HG02678 (cell line): ENCODE data around the gene MITD1.
"Not testable (repeated sequence)": the region's sequence is repeated elsewhere in the genome, so short reads cannot be mapped to it uniquely, and the experiment has no call there.

Experiments used
- ATAC-seq: cut with Tn5 transposase; IDR thresholded peaks from one replicate; pipeline ENCODE4 v1.9.1; 2021; ENCODE audit warnings: mild to moderate bottlenecking, moderate library complexity; ENCODE audit not compliant: unreplicated experiment

Gene MITD1

DNA sequence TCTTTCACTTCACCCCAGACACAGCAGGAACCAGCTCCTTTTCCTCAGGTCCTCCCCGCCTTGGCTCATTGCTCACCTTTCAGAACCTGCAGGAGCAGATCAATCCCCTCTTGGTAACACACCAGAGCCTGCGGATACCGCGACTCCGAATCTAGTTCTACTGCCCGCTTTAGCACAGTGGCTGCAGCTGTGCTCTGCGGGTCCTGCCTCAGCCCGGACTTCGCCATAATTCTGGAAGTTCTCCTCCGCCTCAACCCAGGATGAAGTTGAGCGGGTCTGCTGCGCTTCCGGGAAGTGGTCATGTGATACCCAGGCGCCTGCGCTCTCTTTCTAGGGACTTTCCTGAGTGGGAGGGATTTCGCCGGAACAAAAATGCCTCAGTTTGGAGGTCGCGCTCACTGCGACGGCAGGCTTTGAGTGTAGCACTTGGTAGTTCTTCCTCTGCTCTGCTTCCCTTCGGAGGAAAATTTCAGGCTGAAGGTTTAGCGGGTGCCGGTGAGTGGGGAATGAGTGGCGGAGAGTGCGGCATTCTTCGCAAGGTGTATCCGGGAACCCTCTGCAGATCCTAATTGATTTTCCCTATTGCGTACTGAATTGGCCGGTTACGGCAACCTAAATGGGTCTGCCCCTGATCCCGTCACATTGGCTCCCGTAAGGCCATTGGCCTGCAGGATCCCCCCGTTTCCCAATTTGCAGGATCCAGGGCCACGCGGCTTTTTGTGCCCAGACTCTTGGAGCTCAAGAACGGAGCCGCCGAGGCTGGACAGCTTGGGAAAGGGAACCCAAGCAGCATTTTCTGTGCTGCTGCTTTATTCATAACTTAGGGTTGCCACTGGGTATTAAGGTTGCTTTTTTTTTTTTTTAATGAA is at the start of gene MITD1, which contains the start of gene MRPL30:
Gene MITD1, minus strand, starts transcription at position 304 of the 869 bp plus-strand sequence. Its CDS starts 77 bp downstream, at position 227.
Gene MRPL30, plus strand, starts transcription at position 430 of the 869 bp plus-strand sequence. CDS start 5,020 bp downstream, outside the sequence.
- peak; percentile 93 for ATAC-seq

GRCh38 chr2:99217929-99218501 is 37.2 kb upstream of the MITD1 start:
- no peak for ATAC-seq

DNA sequence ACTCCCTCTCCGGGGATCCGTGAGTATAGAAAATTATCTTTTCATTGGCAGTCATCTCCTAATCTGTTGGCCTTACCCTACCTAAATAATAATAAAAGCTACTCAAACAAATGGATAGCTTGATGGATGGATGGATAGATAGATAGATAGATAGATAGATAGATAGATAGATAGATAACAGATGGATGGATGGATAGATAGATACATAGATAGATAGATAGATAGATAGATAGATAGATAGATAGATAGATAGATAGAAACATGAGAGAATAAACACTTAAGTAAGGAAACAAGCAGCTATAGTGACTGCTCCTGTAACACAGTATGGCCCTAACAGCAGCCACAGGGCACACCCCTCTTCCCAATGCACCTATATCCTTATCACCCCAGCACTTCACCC is 35.2 kb upstream of the MITD1 start:
- ATAC-seq: no peak

- no peak for ATAC-seq
Measured at GRCh38 chr2:99205491-99205890, 24.6 kb upstream of the MITD1 start.

DNA sequence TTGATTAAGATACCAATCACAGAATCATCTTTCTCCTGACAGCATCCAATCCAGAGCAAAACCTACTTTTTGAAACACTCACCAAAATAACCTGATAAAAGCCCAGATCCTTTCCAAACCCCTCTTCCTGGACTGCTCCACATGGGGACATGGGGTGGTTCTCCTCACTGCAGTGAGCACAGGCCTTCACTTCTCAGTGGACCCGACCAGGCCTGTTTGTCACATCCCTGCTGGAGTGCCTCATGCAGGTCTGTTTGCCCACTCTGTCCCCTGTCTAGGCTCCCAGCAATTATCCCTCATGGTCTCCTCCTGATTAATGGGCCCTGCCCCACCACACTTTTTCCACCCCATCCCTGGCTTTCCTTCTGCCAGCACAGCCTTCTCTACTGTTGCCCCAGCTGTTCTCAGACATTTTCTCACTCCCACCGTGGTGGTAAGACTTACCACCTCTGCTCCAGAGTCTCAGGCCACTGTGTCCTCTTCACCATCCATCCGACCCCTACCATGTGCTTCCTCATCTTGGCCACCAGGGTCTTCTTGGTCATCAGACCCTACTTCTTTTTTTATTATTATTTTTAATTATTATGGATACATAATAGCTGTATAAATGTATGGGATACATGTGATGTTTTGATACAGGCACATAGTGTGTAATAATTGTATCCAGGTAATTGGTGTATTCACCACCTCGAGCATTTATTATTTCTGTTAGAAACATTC is 21.3 kb upstream of the MITD1 start:
- no peak for ATAC-seq

DNA sequence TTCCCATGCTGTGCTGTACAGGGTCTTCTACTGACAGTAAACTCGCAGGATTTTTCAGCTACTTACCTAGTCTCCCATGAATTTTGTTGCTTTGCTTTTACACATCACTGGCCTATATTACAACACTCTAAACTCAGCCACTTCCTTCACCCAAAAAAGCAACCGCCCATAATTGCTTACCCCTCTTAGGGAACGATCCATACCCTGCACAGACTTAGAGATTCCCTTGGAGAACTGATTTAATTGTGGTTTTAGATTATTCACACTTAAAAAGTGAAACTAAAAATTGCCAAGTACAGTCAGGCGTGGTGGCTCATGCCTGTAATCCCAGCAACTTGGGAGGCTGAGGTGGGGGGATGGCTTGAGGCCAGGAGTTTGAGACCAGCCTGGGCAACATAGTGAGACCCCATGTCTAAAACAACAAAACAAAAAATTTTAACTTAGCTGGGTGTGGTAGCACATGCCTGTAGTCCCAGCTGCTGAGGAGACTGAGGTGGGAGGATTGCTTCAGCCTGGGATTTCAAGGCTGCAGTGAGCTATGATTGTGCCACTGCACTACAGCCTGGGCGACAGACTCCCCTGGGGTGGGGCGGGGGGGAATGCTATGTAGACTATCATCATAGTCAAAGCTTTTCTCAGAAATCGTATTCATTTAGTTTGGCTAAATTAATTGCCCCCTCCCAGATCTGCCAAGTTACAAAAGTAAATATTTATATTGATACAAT is 19.4 kb upstream of the MITD1 start:
- no peak for ATAC-seq

DNA sequence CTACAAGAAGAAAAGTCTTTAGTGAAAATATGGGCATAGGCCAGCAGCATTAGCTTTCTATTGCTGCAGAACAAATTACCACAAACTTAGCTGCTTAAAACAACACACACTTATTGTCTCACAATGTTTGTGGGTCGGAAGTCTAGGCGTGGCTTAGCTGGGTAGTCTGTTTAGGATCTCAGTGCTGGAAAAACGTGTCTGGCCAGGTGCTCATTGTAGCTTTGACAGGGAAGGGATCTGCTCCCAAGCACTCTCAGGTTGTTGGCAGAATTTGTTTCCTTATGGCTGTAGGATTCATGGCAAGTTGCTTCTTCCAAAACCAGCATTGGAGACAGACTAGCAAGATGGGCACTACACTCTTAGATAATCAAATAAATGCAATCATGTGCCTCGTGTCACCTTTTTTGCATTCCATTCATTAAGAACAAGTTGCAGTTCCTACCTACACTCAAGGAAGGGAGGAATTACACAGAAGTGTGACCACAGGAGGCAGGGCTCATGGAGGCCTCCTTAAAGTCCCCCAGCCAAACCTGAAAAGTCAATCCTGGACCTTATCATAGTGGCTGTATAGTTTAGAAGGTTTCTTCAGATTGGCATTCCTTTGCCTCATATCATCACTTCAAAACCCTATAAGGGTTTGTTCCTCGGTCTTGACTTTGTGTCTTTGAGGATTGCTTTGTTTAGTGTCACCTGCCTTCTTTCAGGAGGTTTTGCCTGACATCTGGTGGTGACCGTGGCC is 17.4 kb upstream of the MITD1 start:
- ATAC-seq: no peak

DNA sequence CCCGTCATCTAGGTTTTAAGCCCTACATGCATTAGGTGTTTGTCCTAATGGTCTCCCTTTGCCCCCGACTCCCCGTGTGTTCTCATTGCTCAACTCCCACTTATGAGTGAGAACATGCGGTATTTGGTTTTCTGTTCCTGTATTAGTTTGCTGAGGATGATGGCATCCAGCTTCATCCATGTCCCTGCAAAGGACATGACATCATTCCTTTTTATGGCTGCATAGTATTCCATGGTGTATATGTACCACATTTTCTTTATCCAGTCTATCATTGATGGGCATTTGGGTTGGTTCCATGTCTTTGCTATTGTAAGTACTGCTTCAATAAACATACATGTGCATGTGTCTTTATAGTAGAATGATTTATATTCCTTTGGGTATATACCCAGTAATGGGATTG is 11.5 kb upstream of the MITD1 start:
- ATAC-seq: not testable (repeated sequence)

DNA sequence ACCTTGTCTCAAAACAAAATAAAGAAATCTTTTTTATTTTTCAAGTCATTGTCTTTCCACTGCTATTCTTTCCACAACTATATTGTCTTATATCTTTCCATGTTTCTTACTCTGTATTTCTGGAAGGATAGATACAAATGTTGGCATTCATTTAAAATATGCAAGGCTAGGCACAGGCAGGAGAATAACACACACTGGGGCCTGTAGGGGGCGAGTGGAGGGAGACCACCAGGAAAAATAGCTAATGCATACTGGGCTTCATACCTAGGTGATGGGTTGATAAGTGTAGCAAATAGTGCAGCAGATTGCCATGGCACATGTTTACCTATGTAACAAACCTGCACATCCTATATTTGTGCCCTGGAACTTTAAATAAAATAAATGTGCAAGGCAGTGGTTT is 9.7 kb upstream of the MITD1 start:
- ATAC-seq: no peak

DNA sequence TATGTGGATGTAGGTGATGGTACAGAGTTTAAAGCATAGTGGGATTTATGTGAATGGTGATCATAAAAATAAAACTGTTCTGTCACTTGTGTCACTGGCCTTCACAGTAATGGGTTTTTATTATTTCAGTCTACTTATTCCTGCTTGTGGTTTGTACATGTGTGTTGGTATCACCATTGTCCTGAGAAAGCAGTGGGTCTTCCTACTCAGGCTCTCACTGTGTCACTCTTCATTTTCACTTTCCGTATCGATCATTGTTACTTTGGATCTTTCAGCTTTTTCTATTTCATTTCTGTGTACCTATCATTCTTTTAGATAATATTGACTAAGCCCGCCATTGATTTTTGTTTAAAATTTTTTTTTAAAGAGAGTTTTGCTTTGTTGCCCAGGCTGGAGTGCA is 7.5 kb upstream of the MITD1 start:
- no peak for ATAC-seq

DNA sequence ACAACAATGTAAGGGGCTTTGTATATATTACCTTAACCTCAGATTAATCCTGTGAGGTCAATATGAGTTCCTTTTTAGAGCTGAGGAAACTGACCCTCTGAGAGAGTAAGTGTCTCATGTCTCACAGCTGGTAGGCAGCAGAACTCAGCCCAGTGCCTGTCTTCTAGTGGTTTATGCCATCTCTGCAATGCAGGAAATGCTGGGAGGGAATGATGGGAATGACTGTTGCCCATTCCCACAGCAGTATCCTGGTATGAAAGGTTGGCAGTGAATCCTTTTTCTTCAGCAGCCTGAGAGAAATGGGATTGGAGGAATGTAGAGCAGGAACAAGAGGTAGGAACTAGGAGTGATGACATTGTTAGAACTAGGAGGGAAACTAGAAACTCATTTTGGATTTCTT is 6.2 kb upstream of the MITD1 start:
- ATAC-seq: no peak

GRCh38 chr2:99184811-99185210 is 4.0 kb upstream of the MITD1 start:
- ATAC-seq: no peak

GRCh38 chr2:99183025-99183424 is 2.2 kb upstream of the MITD1 start:
- ATAC-seq: no peak

DNA sequence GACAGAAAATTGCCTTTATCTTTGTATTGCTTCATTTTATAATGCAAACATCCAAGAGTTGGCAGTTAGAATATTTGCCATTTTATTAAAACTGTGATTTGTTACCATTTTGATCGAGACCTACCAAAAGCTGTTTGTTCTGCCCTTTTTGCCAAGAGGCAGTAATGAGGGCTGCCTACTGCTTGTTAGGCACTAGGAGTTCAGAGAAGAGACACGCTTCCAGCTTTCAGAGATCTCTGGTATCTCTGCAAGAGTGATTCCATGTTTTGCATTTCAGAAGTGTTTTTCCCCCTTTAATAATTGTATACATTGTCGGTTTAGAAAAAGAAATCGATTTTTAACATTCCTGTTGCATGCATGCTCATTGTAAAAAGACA is 754 bp upstream of the MITD1 start:
- no peak for ATAC-seq

DNA sequence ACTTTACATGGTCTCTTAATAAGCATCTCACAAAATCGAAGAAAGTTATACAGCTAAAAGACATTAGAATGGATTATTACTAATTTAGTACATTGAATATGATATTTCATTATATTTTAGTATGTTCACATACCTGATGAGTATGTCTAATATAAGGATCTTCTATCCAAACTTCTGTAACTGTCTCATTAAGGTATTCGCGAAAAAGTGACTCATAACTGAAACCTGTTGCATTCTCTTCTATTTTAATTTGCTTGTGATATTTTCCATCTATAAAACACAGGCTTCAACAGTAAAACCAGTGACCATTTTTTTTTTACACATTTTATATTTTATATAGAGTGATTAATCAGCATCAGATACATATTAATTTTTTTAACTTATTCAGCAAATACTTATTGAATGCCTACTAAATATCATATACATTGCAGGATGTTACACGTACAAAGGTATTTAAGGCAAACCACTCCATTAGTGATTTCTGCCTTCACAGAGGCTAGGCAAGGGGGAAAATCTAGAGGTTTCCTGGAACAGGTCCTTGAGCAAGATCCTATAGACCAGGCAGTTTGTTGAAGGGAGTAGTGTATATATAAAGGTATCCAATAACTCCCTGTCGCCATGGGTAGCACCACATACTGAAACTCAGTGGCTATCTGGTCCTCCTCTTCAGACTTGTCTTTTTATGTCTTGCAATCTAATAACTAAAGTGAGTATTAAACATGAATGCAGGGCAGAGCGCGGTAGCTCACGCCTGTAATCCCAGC is 9.3 kb downstream of the MITD1 start:
- no peak for ATAC-seq

GRCh38 chr2:99169534-99169933 is 11.3 kb downstream of the MITD1 start:
- no peak for ATAC-seq

- no peak for ATAC-seq
Measured at GRCh38 chr2:99166218-99166617, 14.6 kb downstream of the MITD1 start.

DNA sequence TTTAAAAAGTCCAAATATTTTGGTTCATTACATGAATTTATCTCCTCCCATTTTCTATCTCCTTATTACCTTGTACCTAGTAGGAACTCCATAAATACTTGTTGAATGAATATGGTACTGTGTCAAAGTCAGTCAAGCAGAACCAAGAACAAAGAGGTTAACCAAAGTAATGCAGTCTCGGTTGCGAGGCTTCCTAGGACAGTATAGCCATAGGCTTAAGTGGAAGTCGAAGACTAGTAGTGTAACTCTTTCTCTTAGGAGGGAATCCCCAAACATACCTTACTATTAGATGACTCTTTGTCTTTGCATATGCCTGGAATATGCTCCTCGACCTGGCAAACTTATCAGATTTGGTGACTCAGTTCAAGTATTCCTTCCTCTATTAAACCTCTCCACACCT is 21.3 kb downstream of the MITD1 start:
- ATAC-seq: no peak

- ATAC-seq: no peak
Measured at GRCh38 chr2:99158599-99158998, 22.3 kb downstream of the MITD1 start.

DNA sequence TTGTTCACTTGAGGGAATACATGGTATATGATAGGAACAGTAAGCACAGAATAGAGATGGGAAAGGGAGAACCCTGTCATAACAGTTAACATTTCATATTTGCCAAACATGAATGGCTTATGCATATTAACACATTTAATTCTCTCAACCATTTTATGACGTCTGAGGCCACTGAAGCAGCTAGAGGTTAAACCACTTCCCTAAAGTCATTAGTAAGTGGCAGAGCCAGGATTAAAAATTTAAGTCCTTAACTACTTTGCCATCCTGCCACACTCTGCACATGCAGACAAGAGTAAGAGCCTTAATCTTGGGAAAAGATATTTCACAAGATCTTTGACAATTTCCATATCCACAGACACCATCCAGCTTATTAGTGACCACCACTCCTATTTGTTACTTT is 24.0 kb downstream of the MITD1 start:
- no peak for ATAC-seq
